Stimulated activated CD4-positive, alpha-beta T cell treated with anti-CD3 and anti-CD28 coated beads, Interleukin-1b, Interleukin-23, amount 100 ng/mL, for 4 hours (primary cell): ENCODE results near the gene LRRTM4.
"Not testable (repeated sequence)": the region's sequence is repeated elsewhere in the genome, so short reads cannot be mapped to it uniquely, and the experiment has no call there.

Experiments used
- DNase-seq, 2 donors: peaks; one replicate each; pipeline ENCODE4 v3.0.0-alpha.2; 2020; ENCODE audit warnings: low read depth in 2 of 2

Gene LRRTM4

DNA sequence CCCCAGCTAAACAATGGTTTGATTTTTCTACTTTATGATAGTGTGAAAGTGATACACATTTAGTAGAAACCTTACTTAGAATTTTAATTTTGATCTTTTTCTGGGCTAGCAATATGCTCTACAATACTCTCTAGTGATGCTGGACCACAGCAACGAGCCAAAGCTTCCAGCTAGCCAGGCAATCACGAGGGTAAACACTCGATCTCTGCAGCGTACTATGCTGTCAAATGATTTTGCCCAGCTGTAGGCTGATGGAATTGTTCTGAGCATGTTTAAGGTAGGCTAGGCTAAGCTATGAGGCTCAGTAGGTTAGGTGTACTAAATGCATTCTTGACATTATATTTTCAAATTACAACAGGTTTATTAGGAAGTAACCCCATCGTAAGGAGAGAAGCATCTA, 207.5 kb downstream of the LRRTM4 start:
- no peak for DNase-seq

DNA sequence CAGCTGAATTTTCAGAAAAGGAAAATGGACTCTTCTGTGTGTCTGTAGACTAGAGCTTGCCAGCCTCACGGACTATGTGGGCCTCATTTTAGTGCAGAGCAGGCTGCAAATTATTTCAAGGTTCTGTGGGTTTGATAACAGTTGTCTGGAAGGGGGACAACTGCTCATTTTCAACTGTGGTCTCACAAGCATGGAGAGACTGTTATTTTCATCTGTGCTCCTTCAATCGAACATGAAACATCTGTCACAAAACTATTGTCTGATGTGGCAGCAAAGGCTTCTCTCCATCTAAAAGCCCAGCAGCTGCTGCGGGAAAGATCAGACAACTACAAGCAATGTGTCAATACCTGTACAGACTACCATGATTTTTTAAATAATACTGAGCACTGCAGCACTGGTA, 211.8 kb downstream of the LRRTM4 start:
- no peak for DNase-seq

DNA sequence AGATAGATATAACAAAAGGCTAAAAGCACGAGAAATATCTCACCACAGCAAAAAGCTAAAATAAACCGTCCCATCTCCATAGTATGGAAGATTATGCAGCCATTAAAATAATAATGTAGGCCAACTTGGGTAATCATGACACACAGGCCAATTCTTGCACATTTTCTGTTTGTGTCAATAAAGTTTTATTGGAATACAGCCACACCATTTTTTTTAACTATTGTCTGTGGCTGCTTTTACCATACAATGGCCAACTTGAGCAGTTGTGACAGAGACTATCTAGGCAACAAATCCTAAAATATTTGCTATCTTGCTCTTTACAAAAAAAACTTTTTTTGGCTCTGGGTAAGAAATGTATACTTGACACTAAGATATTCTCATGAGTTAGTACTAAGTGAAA, 212.5 kb downstream of the LRRTM4 start:
- no peak for DNase-seq

DNA sequence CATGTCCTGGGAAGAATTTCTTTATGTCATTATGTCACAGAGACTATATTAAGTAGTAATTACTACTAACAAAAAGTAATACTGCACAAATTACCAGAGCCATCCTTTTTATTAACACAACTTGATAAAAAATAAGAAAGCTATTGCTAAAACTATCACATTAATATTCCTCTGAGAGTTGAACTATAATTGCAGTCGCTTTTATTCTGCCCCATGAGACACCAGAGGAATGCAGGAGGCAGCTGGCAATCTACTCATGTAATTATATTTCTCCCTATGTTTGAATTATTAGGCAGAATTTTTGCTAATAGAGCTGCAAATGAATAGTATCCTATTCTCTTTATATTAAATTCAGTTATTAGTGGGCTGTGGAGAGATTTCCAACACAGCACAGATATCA, 220.7 kb downstream of the LRRTM4 start:
- no peak for DNase-seq

DNA sequence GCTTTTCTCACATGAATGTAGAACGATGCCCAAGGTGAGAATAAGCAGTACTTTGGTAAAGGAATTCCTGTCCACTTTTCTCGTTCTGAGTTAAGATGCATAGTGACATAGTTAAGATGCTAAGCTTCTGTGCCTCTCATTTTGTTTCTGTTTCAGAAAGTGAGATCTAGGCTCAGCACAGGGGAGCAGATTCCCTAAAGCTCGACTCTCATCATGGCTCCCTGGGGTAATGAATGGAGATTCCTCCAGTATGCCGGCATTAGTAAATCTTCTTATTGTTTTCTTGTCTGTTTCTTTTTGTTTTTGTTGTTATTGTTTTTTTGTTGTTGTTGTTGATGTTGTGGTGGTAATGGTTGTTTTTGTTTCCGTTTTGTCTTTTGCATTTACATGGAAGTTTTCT, 225.4 kb downstream of the LRRTM4 start:
- DNase-seq = no peak

- no peak for DNase-seq
Observed at GRCh38 chr2:77294474-77294873, 227.7 kb downstream of the LRRTM4 start.

GRCh38 chr2:77284353-77284752, 237.8 kb downstream of the LRRTM4 start:
- no peak for DNase-seq

GRCh38 chr2:77271262-77271661, 250.9 kb downstream of the LRRTM4 start:
- DNase-seq = no peak

- no peak for DNase-seq
Observed at GRCh38 chr2:77270433-77270832, 251.7 kb downstream of the LRRTM4 start.

GRCh38 chr2:77268626-77269025, 253.6 kb downstream of the LRRTM4 start:
- DNase-seq = no peak

DNA sequence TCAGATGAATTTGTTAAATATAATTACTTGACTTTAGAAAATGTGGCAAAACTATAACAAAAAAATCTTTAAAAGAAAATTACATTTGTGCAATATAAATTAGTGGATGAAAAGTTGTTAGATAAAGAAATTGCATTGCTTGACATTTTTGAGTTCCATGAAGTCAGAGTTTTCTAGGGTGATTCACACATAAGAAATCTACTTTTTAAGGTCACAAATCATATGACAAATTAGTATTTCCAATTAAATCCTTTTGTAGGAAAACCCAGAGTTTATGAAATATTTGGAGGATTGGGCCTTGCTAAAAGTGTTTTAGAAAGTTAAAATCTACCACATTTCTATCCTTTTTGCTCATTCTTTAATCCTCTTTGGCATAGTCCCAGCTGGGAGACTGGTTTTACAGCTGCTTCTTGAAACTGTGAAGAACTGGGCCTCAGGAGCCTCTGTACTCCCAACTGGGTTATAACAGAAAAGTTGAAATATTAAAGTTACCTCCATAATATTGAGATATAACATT, 289.2 kb downstream of the LRRTM4 start:
- DNase-seq = no peak

DNA sequence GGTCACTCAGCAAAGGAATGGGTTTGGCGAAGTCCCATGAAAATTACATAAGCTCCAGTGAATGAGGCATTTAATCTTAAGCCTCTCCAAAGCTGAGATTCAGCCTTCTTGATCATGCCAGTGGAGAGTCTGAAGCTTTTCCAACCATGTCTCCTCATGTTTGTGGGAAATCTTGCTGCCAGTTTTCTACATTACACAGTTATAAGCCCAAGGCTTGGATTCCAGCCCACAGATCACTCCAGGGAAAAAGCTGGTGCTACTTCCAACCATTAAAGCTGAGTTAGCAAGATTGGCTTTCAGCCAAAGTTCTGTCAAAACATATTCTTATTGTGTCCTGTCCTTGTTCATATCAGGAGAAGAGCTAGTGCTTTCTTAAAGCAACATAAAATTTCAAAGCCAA, 293.8 kb downstream of the LRRTM4 start:
- DNase-seq = no peak

DNA sequence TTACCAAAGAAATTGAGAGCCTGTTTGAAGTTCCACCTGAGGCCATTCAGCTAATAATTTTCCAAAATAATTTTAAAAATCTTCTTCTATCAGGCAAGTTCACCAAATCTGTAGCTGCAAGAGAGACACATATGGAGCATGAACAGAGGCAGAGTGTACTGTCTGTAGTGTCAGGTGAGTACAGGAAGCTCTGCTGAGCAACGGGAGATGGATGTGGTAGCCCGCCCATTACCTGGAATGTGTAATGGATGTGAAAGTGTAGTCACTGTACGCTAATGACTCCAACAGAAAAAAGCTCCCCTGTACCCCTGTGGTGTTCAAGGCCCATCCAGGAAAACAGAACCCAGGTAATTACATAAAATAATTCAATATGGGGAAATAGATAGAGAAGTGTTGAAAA, 311.5 kb downstream of the LRRTM4 start:
- no peak for DNase-seq

DNA sequence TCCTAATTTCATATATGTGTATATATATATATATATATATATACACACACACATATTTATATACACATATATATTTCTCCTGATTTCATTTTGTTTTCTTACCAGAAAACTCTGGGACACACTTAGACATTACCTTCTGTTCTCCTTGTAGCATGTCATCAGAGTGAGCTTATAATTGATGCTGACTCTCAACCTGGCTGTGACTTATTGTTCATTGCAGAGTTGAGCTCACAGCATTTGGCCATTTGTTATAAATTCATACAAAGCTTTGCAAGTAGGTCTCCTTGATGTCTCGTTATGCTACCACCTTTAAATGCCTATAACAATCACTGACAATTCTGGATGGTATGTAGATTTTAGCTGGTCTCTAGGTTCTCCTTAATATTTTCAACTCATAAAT, 314.8 kb downstream of the LRRTM4 start:
- DNase-seq = no peak

- no peak for DNase-seq
Observed at GRCh38 chr2:77201755-77202154, 320.4 kb downstream of the LRRTM4 start.

DNA sequence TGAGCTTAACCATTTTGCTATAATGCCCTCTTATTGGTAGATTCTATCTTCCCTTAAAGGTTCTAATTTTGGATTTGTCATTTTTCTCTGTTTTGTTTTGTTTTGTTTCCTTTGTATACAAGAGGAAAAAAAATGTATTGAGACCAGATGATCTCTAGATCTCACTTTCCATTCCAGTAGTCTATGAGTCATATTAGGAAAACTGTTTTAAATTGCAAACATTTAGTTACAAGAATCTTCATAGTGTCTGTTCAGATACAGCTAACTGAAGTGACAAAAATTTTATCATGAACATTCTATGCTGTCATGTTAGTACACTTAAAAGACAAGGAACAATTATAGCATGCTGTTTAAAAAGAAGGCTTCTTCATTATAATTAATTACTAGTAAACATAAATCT, 322.8 kb downstream of the LRRTM4 start:
- DNase-seq = no peak

- no peak for DNase-seq
Observed at GRCh38 chr2:77193858-77194448, 328.2 kb downstream of the LRRTM4 start.

GRCh38 chr2:77192811-77193289, 329.3 kb downstream of the LRRTM4 start:
- no peak for DNase-seq

DNA sequence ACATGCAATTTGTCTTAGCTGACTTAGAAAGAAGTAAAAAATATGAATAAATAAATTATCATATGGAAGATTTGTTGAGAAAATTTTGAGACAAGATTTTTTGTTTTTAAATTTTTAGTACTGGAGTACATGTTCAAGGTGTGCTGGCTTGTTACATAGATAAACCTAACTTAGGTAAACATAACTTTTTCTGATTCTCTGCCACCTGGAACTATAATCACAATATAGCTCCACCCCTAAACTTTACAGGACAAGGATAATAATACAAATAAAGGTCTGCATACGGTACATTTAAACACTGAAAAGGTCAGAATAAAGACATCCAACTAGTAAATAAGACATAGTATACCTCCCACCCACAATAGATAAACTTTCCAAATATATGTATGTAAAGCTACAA, 330.5 kb downstream of the LRRTM4 start:
- no peak for DNase-seq

- DNase-seq = no peak
Observed at GRCh38 chr2:77190721-77191346, 331.3 kb downstream of the LRRTM4 start.

GRCh38 chr2:77185052-77185451, 337.1 kb downstream of the LRRTM4 start:
- no peak for DNase-seq

GRCh38 chr2:77179297-77179696, 342.9 kb downstream of the LRRTM4 start:
- DNase-seq = no peak

- not testable (repeated sequence) for DNase-seq
Observed at GRCh38 chr2:77175266-77175780, 346.9 kb downstream of the LRRTM4 start.
